Measurements from ENCODE around the gene PLEKHH2.
"Not testable (repeated sequence)": the region's sequence is repeated elsewhere in the genome, so short reads cannot be mapped to it uniquely, and the experiment has no call there.

The PLEKHH2 gene

DNA sequence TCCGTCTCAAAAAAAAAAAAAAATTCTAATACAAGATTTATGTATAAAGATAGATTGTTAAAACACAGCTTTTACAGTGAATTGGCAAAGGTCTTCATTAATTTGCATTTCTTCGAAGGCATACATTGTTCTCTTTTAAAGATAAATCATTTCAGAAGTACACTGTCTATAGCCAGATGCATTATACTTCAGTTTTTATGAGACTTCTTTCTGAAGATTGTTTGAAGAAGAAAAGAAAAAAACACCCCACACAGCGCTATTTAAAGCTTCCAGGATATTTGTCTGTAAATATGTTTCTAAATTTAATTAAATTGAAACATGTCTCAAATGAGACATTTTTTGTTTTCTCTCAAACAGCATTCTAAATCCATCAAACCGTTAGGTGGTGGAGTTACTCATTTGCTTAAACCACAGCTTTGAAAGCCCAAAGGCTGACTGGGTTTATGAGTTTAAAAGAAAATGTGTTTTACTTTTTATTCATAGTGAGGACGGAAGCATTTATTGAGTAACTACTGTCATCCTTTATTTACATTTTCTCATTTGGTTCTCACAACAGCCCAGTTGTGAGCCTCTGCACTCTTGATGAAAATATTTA, 81.6 kb downstream of the PLEKHH2 start:
- peak in 1 of 2 experiments; percentile 6 for DNase-seq

DNA sequence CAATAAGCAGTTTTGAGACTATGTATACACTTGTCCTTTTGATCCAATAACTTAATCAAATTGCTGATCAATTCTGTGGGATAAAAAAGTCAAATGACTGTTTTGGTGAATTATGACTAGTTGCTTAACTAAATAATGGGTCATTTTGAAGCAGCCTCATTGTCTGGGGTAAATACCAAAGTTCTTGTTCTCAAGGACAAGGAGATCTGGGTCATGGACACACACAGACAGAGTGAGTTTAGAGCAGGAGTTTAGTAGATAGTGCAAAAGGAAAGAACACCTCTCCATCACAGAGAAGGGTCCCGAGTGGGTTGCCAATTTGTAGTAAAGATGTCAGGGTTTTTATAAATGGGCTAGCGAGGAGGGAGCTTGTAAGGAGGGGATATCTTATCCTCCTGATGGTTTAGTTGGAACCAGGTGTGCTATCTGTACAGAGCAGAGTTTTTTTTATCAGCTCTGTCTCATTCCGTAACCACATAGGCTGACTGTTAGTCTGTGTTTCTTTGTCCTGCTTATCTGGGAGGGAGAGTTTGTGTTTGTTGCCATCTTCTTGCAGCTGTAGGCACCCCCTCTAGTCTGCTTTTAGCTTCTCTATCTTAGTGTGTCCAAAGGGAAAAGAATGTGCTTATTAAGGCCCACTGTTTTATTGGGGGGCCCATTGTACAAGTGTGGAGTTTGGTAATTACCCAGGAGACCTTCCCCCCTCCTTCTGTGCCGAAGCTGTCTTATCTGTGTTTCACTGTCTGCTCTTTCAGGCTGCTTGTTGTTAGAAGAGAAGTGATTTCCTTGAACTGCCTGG, 87.9 kb downstream of the PLEKHH2 start:
- DNase-seq = no peak

DNA sequence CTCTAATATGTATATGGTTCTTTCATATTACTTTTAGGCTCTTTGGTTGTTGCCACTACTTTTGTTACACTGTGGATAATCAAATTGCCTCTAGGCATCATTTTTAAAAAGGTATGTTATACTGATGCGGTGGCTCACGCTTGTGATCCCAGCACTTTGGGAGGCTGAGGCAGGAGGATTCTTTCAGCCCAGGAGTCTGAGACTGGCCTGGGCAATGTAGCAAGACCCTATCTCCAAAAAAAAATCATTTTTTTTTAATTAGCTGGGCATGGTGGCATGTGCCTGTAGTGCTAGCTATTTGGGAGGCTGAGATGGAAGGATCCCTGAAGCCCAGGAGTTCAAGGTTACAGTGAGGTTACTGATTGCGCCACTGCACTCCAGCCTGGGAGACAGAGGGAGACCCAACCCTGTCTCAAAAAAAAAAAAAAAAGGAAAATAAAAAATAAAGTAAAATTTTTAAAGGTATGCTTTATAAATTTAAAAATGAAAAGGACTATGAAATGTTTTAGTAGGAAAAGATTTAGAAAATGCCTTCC, 88.7 kb downstream of the PLEKHH2 start:
- DNase-seq = no peak

DNA sequence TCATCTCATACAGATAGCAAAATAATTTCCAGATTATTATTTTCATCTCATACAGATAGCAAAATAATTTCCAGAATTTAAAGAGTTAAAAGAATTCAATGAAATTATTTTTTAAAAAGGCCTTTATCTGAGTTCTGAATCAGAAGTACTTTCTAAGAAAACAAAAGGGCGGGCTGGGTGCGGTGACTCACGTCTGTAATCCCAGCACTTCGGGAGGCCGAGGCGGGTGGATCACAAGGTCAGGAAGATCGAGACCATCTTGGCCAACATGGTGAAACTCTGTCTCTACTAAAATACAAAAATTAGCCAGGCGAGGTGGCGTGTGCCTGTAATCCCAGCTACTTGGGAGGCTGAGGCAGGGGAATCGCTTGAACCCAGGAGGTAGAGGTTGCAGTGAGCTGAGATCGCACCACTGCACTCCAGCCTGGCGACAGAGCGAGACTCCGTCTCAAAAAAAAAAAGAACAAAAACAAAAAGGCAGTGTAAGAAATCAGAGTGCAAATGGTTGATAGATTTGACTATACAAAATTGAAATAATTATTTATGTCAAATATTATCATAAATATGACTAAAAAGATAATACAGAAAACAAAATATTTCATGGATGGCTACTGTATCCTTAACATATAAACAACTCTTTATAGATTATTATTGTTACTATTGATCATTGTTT, 90.0 kb downstream of the PLEKHH2 start:
- DNase-seq = not testable (repeated sequence)

DNA sequence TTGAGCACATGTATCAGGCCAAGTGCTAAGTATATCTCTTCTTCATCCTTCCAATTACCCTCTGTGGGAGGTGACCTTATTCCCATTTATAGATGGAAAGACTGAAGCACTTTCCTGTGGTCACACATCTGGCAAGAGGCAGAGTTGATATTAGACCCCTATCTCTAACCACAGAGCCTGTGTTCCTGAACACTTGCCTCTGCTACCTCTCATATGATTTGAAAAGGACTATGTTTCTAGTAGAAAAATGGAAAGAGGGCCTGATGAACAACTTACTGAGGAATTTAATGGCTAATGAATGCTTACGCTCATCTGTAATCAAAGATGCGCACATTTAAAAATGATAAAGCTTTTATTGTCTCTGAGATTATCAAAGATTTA, 90.6 kb downstream of the PLEKHH2 start:
- DNase-seq = no peak

DNA sequence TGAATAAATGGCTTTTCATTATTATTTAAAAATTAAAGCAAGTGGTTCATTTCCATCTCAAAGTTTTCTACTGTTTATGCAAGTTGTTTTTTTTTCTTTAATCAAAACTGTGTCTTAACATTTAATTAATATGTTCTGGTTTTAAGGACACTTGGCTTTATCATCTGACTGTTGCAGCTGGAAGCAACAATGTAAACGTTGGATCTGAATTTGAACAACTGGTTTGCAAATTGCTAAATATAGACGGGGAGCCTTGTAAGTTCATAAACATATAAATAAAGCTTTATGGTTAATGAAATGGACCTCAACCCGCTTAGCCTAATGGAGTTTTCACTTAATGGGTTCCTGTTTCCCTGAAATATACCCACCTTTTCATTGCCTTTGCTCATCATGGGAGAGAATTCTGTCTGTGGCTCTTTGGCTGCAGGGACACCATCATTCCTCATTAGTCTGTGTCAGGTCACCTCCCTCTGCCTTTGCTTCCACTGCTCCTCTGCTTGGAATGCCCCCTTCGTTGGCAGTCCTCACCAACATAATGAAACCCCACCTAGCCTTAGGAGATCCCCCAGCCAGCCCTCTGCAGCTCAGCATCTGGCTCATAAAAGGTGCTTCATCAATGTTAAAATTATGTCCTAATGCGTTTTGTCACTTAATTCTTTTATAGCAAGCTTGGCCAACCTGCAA, 92.6 kb downstream of the PLEKHH2 start:
- DNase-seq = no peak

DNA sequence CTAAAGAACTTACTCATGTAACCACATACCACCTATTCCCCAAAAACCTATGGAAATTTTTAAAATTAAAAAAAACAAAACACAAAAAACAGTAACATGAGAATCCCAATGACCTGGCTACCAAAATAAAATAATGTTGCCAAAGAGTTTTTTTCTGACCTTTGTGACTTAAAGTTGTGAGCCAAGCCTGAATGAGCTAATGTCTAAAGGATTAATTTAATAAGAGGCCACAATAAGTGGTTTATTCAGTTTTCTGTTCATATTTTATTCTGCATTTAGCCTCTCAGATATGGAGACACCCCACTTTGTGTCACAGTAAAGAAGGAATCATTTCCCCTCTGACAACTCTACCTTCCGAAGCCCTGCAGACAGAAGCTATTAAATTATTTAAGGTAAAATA, 94.2 kb downstream of the PLEKHH2 start:
- no peak for DNase-seq

DNA sequence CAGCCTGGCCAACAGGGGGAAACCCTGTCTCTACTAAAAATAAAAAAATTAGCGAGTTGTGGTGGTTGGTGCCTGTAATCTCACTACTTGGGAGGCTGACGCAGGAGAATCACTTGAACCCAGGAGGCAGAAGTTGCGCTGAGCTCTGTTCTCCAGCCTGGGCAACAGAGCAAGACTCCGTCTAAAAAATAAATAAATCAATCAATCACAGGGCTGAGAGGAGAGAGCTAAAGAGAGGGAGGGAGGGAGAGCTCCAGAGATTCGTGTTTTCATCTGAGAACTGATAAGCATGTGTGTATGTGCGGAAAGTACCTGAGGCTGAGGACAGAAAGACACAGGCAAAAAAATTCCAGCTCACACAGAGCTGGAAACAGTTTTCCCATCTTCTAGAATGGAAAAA, 99.6 kb downstream of the PLEKHH2 start:
- DNase-seq = no peak

DNA sequence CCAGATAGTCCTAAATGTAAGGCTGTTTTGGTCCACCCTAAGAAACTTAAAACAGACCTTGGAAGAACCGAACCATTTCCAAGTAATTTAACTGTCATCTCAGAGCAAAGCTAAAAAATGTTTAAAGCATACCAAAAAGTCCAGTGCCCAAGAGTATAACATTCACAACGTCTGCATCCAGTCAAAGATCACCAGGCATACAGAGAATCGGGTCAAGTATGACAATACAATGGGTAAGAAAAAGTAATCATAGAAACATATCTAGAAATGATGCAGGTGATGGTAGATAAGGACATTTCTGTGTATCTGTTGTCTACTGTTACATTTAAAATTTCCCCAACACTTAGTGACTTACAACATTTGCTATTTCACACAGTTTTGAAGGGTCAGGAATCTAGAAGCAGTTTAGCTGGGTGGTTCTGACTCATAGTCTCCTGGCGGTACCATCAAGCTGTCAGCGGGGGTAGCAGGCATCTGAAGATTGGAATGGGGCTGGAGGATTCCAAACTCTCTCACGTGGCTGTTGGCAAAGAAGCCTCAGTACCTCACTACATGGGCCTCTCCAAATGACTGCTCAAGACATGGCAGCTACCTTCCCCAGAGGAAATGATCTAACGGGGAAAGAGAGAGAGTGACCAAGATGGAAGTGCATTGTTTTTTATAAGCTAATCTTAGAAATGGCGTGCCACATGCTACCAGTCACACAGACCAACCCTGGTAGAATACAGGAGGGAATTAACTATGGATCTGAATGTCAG, 100.2 kb downstream of the PLEKHH2 start:
- no peak for DNase-seq

DNA sequence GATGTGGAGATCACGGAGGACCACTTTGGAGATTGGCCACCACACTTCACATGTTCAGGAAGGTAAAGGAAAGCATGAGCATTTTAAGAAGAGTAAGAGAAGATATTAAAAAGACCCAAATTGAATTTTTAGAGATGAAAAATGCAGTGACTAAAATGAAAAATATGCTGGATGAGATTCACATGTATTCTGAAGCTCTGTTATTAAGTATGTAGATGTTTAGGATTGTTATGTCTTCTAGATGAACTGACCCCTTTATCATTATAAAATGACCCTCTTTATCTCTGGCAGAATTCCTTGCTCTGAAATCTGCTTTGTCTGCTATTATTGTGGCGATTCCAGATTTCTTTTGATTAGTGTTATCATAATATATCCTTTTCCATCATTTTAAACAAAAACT, 100.8 kb downstream of the PLEKHH2 start:
- DNase-seq = no peak

DNA sequence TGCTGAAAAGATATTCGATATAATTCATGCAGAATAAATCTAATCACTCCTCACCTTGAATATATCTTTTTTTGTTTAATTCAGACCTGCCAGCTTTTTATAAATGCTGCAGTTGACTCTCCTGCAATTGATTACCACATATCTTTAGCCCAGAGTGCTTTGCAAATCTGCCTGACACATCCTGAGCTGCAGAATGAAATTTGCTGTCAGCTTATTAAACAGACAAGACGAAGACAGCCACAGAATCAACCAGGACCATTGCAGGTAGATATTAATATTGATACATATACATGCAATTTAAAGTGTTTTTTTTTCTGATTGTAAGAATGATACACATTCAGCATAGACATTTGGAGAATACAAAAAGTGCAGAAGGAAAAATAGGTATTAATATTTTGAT, 101.2 kb downstream of the PLEKHH2 start:
- DNase-seq = no peak

DNA sequence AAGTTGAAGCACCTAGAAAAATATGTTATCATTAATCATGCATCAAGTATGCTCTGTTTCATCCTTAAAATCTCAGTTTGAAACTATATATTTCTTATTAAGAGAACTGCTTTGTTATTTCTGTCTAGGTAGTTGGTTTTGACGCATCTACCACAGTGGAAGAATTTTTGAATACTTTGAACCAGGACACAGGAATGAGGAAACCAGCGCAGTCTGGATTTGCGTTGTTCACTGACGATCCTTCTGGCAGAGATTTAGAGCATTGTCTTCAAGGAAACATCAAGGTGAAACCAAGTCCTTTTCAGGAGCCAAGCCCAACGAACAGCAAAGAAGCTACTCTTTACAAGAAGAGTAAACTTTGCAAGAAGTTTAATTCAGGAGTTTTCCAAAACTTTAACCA, 106.6 kb downstream of the PLEKHH2 start:
- DNase-seq = no peak

DNA sequence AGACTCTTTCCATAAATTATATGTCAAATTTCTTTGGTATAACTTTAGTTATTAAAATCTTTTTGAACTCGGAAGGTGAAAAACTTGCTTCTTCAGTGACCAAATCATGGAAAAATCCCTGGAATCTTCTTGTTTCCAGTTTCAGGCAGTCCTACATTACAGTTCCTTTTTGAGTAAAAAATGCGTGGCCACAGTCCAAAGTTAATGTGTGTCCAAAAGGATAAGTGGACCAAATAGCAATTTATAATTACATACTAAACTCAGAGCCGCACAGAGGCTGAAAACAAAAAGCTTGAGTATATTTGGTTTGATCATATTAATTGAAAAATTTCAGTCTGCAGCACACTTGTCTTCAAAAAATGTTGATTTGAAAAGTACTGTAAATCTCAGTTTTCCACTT, 108.4 kb downstream of the PLEKHH2 start:
- DNase-seq = no peak

DNA sequence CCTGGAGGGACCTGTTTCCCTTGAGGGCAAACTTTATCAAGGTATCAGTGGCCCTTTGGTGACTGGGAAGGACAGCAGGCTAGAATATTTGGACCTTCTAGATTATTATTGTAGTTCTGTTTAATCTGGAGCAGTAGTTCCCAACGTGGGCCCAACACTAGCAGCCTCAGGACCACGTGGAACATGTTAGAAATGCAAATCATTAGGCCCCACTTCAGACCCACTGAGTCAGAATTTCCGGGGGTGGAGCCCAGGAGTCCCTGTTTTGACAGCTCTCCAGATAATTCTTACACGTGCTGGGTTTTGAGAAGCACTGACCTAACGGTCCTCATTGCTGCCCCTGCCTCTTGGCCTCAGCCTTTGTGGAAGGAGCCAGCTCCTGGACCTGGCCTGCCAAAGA, 111.3 kb downstream of the PLEKHH2 start:
- no peak for DNase-seq

DNA sequence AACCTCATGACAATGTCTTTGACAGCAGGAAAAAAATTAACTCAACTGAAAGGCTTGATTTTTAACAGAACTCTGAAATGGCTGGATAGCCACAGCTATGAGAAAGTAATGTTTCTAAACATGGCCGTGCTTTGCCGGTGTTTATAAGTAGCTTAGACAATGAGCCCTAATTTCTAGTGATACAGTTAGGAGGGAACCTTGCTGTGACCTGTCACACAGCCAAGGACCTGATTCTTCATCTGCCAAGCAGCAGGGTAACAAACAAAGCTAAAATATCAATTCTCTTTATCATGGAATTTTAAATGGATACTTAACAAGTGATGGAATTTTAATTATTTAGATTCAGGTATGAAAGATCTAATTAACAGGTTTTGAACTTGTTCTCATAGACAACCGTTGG, 112.5 kb downstream of the PLEKHH2 start:
- no peak for DNase-seq

DNA sequence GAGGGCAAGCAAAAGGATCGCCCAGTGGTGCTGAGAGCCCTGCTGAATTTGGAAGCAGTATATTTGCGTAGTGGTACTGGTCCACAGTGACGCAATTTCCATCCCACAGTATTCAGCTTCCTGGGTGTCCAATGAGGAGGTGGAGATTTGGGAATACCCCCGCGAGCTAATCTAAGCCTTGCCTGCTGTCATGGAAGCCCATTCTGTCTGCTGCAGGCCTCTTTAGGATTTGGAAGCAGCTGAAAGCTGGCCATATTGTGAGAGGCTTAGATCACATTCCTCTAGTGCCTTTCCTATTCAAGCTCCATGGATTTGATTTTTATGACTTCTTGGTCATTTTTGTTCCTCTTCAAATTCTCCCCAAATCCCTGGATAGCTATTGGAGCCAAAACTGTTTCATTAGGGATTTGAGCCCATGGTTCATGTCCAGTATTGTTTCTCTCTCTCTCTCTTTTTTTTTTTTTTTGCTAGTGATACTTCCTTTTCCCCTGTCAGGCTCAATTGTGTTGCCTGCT, 114.5 kb downstream of the PLEKHH2 start:
- DNase-seq = no peak

DNA sequence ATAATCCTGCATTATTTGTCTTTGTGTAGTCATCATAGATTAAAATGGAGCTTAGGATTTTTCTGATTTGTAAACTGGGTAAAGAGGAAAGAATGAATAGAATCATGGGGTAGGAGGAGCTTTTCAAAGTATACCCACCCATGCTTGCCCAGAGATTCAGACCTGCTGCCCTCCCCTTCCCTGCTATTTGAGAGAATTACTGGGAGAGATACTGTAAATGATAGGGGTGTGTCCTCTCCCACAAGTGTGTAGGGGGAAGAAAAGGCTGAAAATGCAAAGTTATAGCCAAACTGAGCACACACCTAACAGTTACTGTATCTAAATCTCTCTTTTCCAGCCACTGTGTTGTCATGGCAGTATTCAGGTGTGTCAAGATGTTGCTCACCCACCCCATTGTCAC, 115.2 kb downstream of the PLEKHH2 start:
- DNase-seq = no peak

DNA sequence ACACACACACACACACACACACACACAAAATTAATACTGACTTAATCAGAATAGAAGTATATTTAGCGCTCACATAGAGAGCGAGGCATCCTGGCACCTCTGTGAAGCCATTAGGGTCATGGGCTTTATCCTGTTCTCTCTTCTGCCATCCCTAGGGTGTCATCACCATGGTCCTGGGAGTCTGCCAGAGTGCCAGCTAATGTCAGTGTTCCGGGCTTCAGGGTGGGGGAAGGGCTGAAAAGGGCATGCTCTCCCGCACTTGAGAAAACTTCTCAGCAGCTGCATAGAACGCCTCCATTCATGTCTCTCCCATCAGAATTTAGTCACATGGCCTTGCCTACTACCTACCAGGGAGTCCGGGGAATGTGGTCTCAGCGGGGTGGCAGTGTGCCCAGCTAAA, 117.1 kb downstream of the PLEKHH2 start:
- DNase-seq = no peak

DNA sequence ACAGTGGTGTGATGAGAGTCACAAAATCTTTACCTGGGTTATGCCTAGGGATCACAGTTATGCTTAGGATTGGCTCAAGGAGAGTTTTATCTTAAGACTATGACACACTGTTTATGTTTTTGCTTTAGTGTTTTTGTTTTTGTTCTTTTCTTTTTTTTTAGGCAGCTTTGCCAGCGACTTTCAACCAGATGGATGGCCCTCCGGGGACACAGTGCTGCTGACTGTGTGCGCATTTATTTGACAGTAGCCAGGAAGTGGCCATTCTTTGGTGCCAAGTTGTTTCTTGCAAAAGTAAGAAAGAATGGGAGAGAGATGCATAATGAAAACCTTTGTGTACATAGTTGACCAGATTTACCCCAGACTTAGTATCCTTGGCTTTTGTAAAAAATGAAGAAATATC, 121.7 kb downstream of the PLEKHH2 start:
- DNase-seq = no peak

DNA sequence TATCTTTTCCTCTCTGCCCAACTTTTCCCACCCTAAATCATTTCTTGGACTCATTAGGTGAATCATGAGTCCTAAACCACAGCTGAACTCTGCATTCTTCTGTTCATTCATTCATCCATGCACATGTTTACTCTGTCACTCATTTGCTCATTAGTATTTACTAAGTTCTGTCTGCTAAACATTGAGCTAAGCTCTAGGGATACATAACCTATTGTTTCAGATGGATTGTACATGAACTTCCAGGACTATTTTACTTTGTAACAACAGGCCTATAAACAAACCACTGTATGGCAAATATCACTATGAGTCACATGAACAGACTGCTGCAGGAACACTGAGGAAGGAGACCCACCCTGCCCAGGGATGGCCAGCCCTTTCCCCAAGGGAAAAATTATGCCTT, 122.1 kb downstream of the PLEKHH2 start:
- peak in 1 of 2 experiments; percentile 1 for DNase-seq

DNA sequence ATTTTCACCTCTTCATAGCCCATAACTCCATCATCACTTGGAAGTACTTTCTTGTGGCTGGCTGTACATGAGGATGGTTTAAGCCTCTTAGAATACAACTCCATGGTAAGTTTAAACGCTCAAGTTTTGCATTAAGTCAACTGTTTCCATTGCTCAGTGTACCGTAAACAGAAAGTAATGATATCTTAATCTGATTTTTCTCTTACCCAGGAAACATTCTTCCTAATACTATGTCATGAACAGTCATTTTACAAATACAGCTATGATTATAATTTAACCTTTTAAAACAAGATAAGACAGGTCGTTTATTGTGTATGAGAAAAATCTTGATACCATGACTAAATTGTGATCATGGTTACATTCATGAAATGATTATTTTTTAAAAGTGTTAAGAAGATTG, 125.2 kb downstream of the PLEKHH2 start:
- no peak for DNase-seq

DNA sequence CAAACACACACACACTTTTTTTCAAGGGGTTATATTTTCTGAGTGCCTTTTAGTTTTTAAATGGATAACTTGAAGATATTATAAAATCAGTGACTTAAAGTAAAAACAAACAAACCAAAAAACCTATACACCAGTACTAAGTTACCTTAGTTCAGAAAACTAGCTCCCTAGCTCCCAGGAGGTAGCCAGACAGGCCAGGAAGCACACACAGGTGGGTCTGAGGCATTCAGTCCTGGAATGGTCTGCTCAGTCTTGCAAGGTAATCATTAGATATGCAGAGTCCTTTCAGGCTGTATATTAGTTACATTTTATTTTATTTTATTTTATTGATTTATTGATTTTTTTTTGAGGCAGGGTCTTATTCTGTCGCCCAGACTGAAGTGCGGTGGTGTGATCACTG, 126.0 kb downstream of the PLEKHH2 start:
- DNase-seq = no peak
